Measurements from ENCODE around the gene NAIF1. TPM values are rescaled to one million over a fixed set of nuclear protein-coding genes. Genes with fewer than 3 reads are reported as not detected.
"Not testable (repeated sequence)": the region's sequence is repeated elsewhere in the genome, so short reads cannot be mapped to it uniquely, and the experiment has no call there.

The NAIF1 gene
- total RNA-seq, 4 donors from 2014 or later: 0.60 to 23.2 (median 14.0) TPM

DNA sequence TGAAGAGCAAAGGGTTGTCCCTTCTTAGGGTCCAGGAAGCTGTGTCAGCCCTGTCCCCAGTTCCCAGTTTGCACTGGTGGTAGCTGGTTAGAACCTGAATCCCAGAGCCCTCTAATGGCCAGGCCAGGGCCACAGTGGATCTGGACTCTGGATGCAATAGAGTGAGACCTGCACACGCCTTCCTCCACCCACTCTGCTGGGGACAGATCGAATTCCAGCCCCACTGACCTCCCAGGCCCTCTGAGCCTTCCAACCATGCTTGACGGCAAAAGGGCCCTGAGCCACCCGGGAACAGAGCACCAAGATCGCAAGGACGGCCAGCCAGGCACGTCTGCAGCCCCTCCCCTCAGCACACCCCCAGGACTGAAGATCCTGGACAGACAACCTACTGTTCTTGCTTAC, 23.7 kb downstream of the NAIF1 start:
- H3K27ac ChIP-seq: no peak overlapping the region
- DNase-seq: no peak
- intact Hi-C loops (cut with DNase I; ENCODE audit: low total_unique reads): loop anchor here (10.0 kb wide), 1 partner anchor 59 kb away; the partner anchor contains the start of gene EEIG1

DNA sequence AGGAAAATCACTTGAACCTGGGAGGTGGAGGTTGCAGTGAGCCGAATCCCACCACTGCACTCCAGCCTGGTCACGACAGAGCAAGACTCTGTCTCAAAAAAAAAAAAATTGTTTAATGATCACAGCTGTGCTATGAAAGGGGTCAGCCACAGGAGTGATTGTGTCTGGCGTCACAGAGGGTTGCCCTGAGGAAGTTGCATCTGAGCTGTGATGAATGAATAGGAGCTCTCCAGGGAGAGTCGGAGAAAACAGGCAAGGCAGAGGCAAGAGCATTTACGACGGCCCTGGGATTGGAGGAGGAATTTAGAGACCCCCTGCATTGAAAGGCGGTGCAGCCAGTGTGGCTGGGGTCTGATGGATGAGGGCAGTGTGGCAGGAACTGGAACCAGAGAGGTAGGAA, 25.1 kb downstream of the NAIF1 start:
- Histone ChIP-seq H3K4me3 (no peak overlapping the region), H3K27ac (no peak overlapping the region), H3K9me3 (no peaks in the 10 kb centered on the region), H3K4me1 (no peaks in the 10 kb centered on the region), H3K27me3 (no peaks in the 10 kb centered on the region), H3K36me3 (no peaks in the 10 kb centered on the region)
- in situ Hi-C loops (cut with MboI; ENCODE audit: low pct_ligation_motif_present in 1 of 4, low pct_unique_long_range_greater_than_20kb in 1 of 4, low sequenced_read_pairs in 3 of 4): loop anchor here in 1 of 4 donors (25.0 kb wide), 1 partner anchor 95 kb away; the partner anchor contains the start of genes LCN2 and PTGES2
- 90% methylated on average over 7 of the region's 7 CpGs; no CpG with 5 or more reads in 1 of the 2 donors for WGBS, 2 donors (ENCODE audit: low coverage in 1 of 2)
- TF ChIP-seq EP300 (IDR thresholded peaks at IDR 0.05; ENCODE audit: low read depth) (no peak), POLR2A (IDR thresholded peaks at IDR 0.05) (no peak), POLR2AphosphoS5 (IDR thresholded peaks at IDR 0.05) (no peak), CTCF (IDR thresholded peaks at IDR 0.05) (no peak)
- no peak for DNase-seq
- intact Hi-C loops (cut with DNase I; ENCODE audit: low total_unique reads): loop anchor here (10.0 kb wide), 1 partner anchor 57 kb away; the partner anchor contains the start of gene EEIG1

More for the DNA sequence above, 23.7 kb downstream of the NAIF1 start:
- no peak overlapping the region for H3K4me3 ChIP-seq
- H3K9me3 ChIP-seq: no peaks in the 10 kb centered on the region
- H3K36me3 ChIP-seq: no peaks in the 10 kb centered on the region
- no peaks in the 10 kb centered on the region for H3K4me1 ChIP-seq
- TF ChIP-seq POLR2A (IDR thresholded peaks at IDR 0.05) (no peak), POLR2AphosphoS5 (IDR thresholded peaks at IDR 0.05) (no peak), CTCF (IDR thresholded peaks at IDR 0.05) (no peak), EP300 (IDR thresholded peaks at IDR 0.05; ENCODE audit: low read depth) (no peak)
- in situ Hi-C loops (cut with MboI; ENCODE audit: low pct_ligation_motif_present in 1 of 4, low pct_unique_long_range_greater_than_20kb in 1 of 4, low sequenced_read_pairs in 3 of 4): loop anchor here in 1 of 4 donors (25.0 kb wide), 1 partner anchor 94 kb away; the partner anchor contains the start of genes LCN2 and PTGES2
- 68% methylated on average over 6 of the region's 7 CpGs; no CpG with 5 or more reads in 1 of the 2 donors for WGBS, 2 donors (ENCODE audit: low coverage in 1 of 2)
- H3K27me3 ChIP-seq: no peaks in the 10 kb centered on the region

- H3K27ac ChIP-seq, H3K36me3 ChIP-seq, H3K4me3 ChIP-seq, H3K27me3 ChIP-seq, H3K4me1 ChIP-seq, H3K9me3 ChIP-seq, DNase-seq: not testable (repeated sequence)
- in situ Hi-C loops (cut with MboI; ENCODE audit: low pct_ligation_motif_present in 1 of 4, low pct_unique_long_range_greater_than_20kb in 1 of 4, low sequenced_read_pairs in 3 of 4): loop anchor here in 1 of 4 donors (25.0 kb wide), 1 partner anchor 97 kb away; the partner anchor contains the start of genes LCN2 and PTGES2
- 51 to 56% methylated on average over 3 of the region's 3 CpGs for WGBS, 2 donors (ENCODE audit: low coverage in 1 of 2)
- intact Hi-C loops (cut with DNase I; ENCODE audit: low total_unique reads): loop anchor here (10.0 kb wide), 1 partner anchor 56 kb away; the partner anchor contains the start of gene EEIG1
These were observed 26.3 kb downstream of the NAIF1 start for GRCh38 chr9:128040783-128041182.

GRCh38 chr9:128036522-128036921, 30.6 kb downstream of the NAIF1 start:
- DNase-seq, H3K4me3 ChIP-seq, H3K27ac ChIP-seq, H3K36me3 ChIP-seq, H3K9me3 ChIP-seq, H3K27me3 ChIP-seq: not testable (repeated sequence)
- in situ Hi-C loops (cut with MboI; ENCODE audit: low pct_ligation_motif_present in 1 of 4, low pct_unique_long_range_greater_than_20kb in 1 of 4, low sequenced_read_pairs in 3 of 4): loop anchor here in 3 of 4 donors (5.0 to 25.0 kb wide), 3 partner anchors 89 to 101 kb away; partner anchors contain the start of genes LCN2 (in 1 of the 3) and PTGES2 (in 1 of the 3)
- 63 to 92% methylated on average over 3 of the region's 3 CpGs for WGBS, 2 donors (ENCODE audit: low coverage in 1 of 2)
- intact Hi-C loops (cut with DNase I; ENCODE audit: low total_unique reads): loop anchor here (10.0 kb wide), 1 partner anchor 78 kb away; no protein-coding TSS in a partner anchor
- H3K4me1 ChIP-seq: peaks cover 0 to 23% (median 7%) of the 10 kb centered on the region in 4 donors

DNA sequence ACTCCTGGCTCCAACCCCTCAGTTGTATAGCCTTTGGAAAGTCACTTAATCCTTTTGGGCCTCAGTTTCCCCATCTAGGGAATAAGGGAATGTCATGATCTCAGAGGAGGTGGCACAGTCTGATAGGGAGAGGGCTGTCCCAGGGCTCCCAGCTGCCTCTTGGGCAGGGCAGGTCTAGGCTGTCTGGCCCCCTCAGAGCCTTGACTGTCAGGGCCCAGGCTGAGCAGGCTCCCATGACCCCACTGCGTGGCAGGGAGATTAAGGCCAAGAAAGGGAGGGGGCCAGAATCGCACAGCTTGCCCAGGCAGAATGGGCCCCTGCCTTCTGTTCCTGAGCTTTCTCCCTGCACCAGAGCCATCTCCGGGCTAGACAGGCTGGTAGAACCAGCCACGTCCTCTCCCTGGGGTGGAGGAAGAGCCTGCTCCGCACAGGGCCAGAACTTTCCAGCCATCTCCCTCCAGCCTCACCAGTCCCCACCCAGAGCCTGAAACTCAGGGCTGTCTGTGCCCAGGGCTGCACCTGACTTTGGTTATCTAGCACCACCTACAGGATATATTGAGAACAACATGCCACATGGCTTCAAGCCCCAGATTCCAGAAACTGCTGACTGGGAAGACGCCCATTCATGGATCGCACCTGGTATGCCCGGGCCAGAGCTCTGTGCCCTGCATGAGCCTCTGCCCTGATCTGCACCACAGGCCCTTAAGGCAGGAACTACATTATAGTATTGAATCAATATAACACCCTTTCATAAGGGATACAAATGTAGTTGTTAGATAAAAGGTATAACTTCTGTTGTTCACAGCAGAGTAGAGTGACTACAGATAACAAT, 32.1 kb downstream of the NAIF1 start:
- Histone ChIP-seq H3K4me1 (peaks cover 0 to 27% (median 7%) of the 10 kb centered on the region in 4 donors), H3K4me3 (no peak overlapping the region), H3K27ac (peak overlapping the region in 2 of 4 donors; percentile 18 to 25), H3K27me3 (no peaks in the 10 kb centered on the region), H3K9me3 (no peaks in the 10 kb centered on the region), H3K36me3 (no peaks in the 10 kb centered on the region)
- intact Hi-C loops (cut with DNase I; ENCODE audit: low total_unique reads): loop anchor here (1.0 to 10.0 kb wide), 2 partner anchors 80 to 92 kb away; no protein-coding TSS in a partner anchor
- TF ChIP-seq CTCF (IDR thresholded peaks at IDR 0.05) (peak; percentile 88 to 98 (median 92)), POLR2A (IDR thresholded peaks at IDR 0.05) (no peak), POLR2AphosphoS5 (IDR thresholded peaks at IDR 0.05) (peak in 1 of 3 donors; percentile 19), EP300 (IDR thresholded peaks at IDR 0.05; ENCODE audit: low read depth) (no peak)
- in situ Hi-C loops (cut with MboI; ENCODE audit: low pct_ligation_motif_present in 1 of 4, low pct_unique_long_range_greater_than_20kb in 1 of 4, low sequenced_read_pairs in 3 of 4): loop anchor here (5.0 to 25.0 kb wide), 3 partner anchors 88 to 102 kb away; partner anchors contain the start of genes LCN2 (in 1 of the 4) and PTGES2 (in 1 of the 4)
- DNase-seq: peak; percentile 75
- 17% methylated on average over 6 of the region's 8 CpGs; no CpG with 5 or more reads in 1 of the 2 donors for WGBS, 2 donors (ENCODE audit: low coverage in 1 of 2)

All from transverse colon (tissue), 4 donors.